K562 (cell line): ENCODE measurements around the gene ARHGAP9. TPM values are rescaled to one million over a fixed set of nuclear protein-coding genes. Genes with fewer than 3 reads are reported as not detected.

ENCODE experiments used
- ERF ChIP-seq: fragments of 450-650 bp; formaldehyde crosslinking; IDR thresholded peaks from 2 replicates; pipeline ENCODE4 v1.4.0; 2020; ENCODE audit warnings: mild to moderate bottlenecking, mixed read lengths
- HNRNPLL ChIP-seq: fragments of 200-400 bp; formaldehyde crosslinking; IDR thresholded peaks from 2 replicates; pipeline ENCODE4 v1.6.1; 2017; ENCODE audit warnings: low read length, low read depth, mild to moderate bottlenecking; ENCODE audit not compliant: poor library complexity, severe bottlenecking
- KLF10 ChIP-seq: fragments of 250-450 bp; sonication (Bioruptor Pico); IDR thresholded peaks from 2 replicates; pipeline ENCODE4 v1.6.1; 2021; ENCODE audit warnings: matching md5 sums
- L3MBTL2 ChIP-seq: fragments of 450-650 bp; IDR thresholded peaks from 2 replicates; pipeline ENCODE4 v1.6.1; 2016; ENCODE audit warnings: mild to moderate bottlenecking, moderate library complexity
- MTA3 ChIP-seq: fragments of 450-650 bp; formaldehyde crosslinking; IDR thresholded peaks from 2 replicates; pipeline ENCODE4 v1.6.1; 2017; ENCODE audit warnings: mild to moderate bottlenecking, borderline replicate concordance
- MXI1 ChIP-seq: IDR thresholded peaks from 2 replicates; pipeline ENCODE4 v1.6.1; 2011; ENCODE audit warnings: low read depth, mild to moderate bottlenecking, improper control_type of control experiment, low read length
- NEUROD1 ChIP-seq: fragments of 150-350 bp; IDR thresholded peaks from 2 replicates; pipeline ENCODE4 v1.6.1; 2014; ENCODE audit warnings: borderline replicate concordance, low read length, low read depth; ENCODE audit not compliant: partially characterized antibody
- PHF8 ChIP-seq: fragments of 200-600 bp; sonication (generic); IDR thresholded peaks from 2 replicates; pipeline ENCODE4 v1.6.1; 2012; ENCODE audit warnings: mixed run types, mild to moderate bottlenecking, inconsistent platforms, low read length, moderate library complexity, borderline replicate concordance
- POLR2A ChIP-seq: fragments of 450-650 bp; conservative IDR thresholded peaks from 2 replicates; pipeline ENCODE4 v1.6.1; 2016
- RBBP5 ChIP-seq: fragments of 200-600 bp; sonication (generic); IDR thresholded peaks from 2 replicates; pipeline ENCODE4 v1.6.1; 2012; ENCODE audit warnings: borderline replicate concordance, mild to moderate bottlenecking, low read length, control low read depth, inconsistent platforms; ENCODE audit not compliant: insufficient read depth, poor library complexity, severe bottlenecking
- RFX5 ChIP-seq: IDR thresholded peaks from 2 replicates; pipeline ENCODE4 v1.6.1; 2011; ENCODE audit warnings: low read depth, mild to moderate bottlenecking, improper control_type of control experiment, low read length
- SIRT6 ChIP-seq: IDR thresholded peaks from one replicate; pipeline ENCODE4 v1.6.1; 2012; ENCODE audit warnings: low read depth, mild to moderate bottlenecking, control low read depth, inconsistent platforms, low read length, moderate library complexity
- SIX5 ChIP-seq, 2 experiments: IDR thresholded peaks; 2 replicates each; pipeline ENCODE4 v1.6.1; 2011; ENCODE audit warnings: low read length in 2 of 2, borderline replicate concordance in 1 of 2, low read depth in 1 of 2, mild to moderate bottlenecking in 1 of 2, moderate library complexity in 1 of 2; ENCODE audit not compliant: insufficient read depth in 1 of 2
- SLC30A9 ChIP-seq: fragments of 250-450 bp; sonication (Bioruptor Pico); IDR thresholded peaks from 2 replicates; pipeline ENCODE4 v1.8.0; 2022; ENCODE audit warnings: mild to moderate bottlenecking, moderate library complexity
- SMAD2 ChIP-seq: fragments of 150-350 bp; IDR thresholded peaks from 2 replicates; pipeline ENCODE4 v1.6.1; 2014; ENCODE audit warnings: low read depth, mild to moderate bottlenecking, low read length
- SMAD4 ChIP-seq: fragments of 250-450 bp; sonication (Bioruptor Pico); conservative IDR thresholded peaks from 2 replicates; pipeline ENCODE4 v1.8.0; 2021; ENCODE audit warnings: inconsistent platforms, mild to moderate bottlenecking, moderate library complexity
- XRCC4 ChIP-seq: IDR thresholded peaks from one replicate; pipeline ENCODE4 v1.6.1; 2011; ENCODE audit not compliant: insufficient read depth, insufficient read length; ENCODE audit errors: extremely low read depth
- ZKSCAN3 ChIP-seq: fragments of 250-450 bp; sonication (Bioruptor Pico); IDR thresholded peaks from 2 replicates; pipeline ENCODE4 v1.4.0; 2020
- ZNF197 ChIP-seq: fragments of 200-800 bp; sonication (Bioruptor generic); IDR thresholded peaks from 2 replicates; pipeline ENCODE4 v1.6.1; 2016; ENCODE audit warnings: low read depth, missing genetic modification characterization, missing compliant biosample characterization
- ZNF785 ChIP-seq: fragments of 250-450 bp; sonication (Bioruptor Pico); IDR thresholded peaks from 2 replicates; pipeline ENCODE4 v1.4.0; 2020; ENCODE audit warnings: mild to moderate bottlenecking
- ZNF830 ChIP-seq: fragments of 250-450 bp; sonication (Bioruptor Pico); IDR thresholded peaks from 2 replicates; pipeline ENCODE4 v1.5.0; 2021; ENCODE audit warnings: mild to moderate bottlenecking
- ZSCAN32 ChIP-seq: fragments of 450-650 bp; formaldehyde crosslinking; IDR thresholded peaks from 2 replicates; pipeline ENCODE4 v1.4.0; 2020; ENCODE audit warnings: mild to moderate bottlenecking, moderate library complexity
- polyA plus RNA-seq, 8 experiments: library from polyadenylated mRNA; depleted of rRNA in 4 of 8; stranded (reverse) in 5 of 8; unstranded in 3 of 8; fragments of >200 nt; fragmentation: Nextera tagmentation in 2 of 8; fragmentation: Illumina TruSeq in 1 of 8; extraction: Ambion mirVana in 2 of 8; extraction: Trizol in 1 of 8; gene quantifications; 2 replicates each; pipeline versions ENCODE4 v1.2.1 to v1.2.3, GENCODE V29; 2011 to 2014; ENCODE audit warnings: inconsistent platforms in 1 of 8, missing spikeins in 1 of 8
- total RNA-seq, 7 experiments: library from RNA; depleted of rRNA in 6 of 7; stranded (reverse); fragments of >200 nt in 6 of 7; fragmentation: Illumina TruSeq in 2 of 7; extraction: Trizol in 2 of 7; gene quantifications; 2 replicates each; pipeline versions ENCODE4 v1.2.1 to v1.2.3, GENCODE V29; 2011 to 2021; ENCODE audit warnings: low replicate concordance in 1 of 7
- TF ChIP-seq, protein P1 (sequence below): sonication (generic); formaldehyde crosslinking; IDR thresholded peaks from 2 replicates; pipeline ENCODE4 v1.8.0; 2022; ENCODE audit warnings: mild to moderate bottlenecking, missing genetic modification reagents, borderline replicate concordance
- TF ChIP-seq, protein P2 (sequence below): sonication (generic); formaldehyde crosslinking; IDR thresholded peaks from 2 replicates; pipeline ENCODE4 v1.4.0; 2020; ENCODE audit warnings: mild to moderate bottlenecking, missing genetic modification reagents
- TF ChIP-seq, protein P3 (sequence below): fragments of 250-450 bp; sonication (Bioruptor Pico); IDR thresholded peaks from 2 replicates; pipeline ENCODE4 v1.4.0; 2020; ENCODE audit warnings: borderline replicate concordance

ARHGAP9 gene
- total and polyA plus RNA-seq, 9 of the 15 experiments (the other 6 are each of a cell fraction or from before 2014, with no cell fraction given) = 1.5 to 10.2 (median 5.1) TPM

DNA sequence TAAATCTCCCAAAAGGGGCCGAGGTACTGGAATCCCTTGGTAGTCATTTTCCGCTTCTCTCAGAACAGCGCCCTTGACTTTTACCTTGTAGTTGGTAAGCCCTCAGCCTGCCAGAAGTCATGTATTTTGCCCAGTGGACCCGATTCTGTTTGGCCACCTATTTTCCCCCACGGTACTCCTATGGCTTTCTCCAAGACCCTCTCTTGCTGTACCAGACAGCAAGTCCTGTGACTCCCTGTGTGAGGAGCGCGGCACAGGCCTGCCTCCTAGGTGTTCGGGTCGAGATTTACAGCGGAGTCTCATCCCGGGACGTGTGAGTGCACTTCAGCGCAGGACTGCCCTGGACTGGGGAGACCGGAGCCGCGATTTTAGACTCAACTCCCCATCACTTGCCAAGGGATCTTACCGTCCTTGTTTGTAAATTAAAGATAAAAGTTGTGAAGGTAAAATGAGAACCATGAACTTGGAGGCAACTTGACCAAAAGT, 41.9 kb upstream of the ARHGAP9 start (continued):
- no peak for TF ChIP-seq KLF10 (CRISPR knock-in tag)
- no peak for TF ChIP-seq SMAD2
- TF ChIP-seq MXI1 = no peak
- no peak for TF ChIP-seq NEUROD1
- no peak; the same call in none of the 2 replicates for TF ChIP-seq SMAD4
- no peak for TF ChIP-seq POLR2A
- TF ChIP-seq RFX5 = no peak
- 0 out of 2 replicates have a peak, but pooled peaks have one; percentile 46 for TF ChIP-seq ERF
- TF ChIP-seq, protein P1, sequence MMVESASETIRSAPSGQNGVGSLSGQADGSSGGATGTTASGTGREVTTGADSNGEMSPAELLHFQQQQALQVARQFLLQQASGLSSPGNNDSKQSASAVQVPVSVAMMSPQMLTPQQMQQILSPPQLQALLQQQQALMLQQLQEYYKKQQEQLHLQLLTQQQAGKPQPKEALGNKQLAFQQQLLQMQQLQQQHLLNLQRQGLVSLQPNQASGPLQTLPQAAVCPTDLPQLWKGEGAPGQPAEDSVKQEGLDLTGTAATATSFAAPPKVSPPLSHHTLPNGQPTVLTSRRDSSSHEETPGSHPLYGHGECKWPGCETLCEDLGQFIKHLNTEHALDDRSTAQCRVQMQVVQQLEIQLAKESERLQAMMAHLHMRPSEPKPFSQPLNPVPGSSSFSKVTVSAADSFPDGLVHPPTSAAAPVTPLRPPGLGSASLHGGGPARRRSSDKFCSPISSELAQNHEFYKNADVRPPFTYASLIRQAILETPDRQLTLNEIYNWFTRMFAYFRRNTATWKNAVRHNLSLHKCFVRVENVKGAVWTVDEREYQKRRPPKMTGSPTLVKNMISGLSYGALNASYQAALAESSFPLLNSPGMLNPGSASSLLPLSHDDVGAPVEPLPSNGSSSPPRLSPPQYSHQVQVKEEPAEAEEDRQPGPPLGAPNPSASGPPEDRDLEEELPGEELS = no peak
- TF ChIP-seq RBBP5 = no peak
- TF ChIP-seq SLC30A9 (CRISPR knock-in tag) = no peak
- TF ChIP-seq, protein P2, sequence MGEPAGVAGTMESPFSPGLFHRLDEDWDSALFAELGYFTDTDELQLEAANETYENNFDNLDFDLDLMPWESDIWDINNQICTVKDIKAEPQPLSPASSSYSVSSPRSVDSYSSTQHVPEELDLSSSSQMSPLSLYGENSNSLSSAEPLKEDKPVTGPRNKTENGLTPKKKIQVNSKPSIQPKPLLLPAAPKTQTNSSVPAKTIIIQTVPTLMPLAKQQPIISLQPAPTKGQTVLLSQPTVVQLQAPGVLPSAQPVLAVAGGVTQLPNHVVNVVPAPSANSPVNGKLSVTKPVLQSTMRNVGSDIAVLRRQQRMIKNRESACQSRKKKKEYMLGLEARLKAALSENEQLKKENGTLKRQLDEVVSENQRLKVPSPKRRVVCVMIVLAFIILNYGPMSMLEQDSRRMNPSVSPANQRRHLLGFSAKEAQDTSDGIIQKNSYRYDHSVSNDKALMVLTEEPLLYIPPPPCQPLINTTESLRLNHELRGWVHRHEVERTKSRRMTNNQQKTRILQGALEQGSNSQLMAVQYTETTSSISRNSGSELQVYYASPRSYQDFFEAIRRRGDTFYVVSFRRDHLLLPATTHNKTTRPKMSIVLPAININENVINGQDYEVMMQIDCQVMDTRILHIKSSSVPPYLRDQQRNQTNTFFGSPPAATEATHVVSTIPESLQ (CRISPR knock-in tag) = no peak
- TF ChIP-seq L3MBTL2 = no peak
- TF ChIP-seq HNRNPLL = no peak
- TF ChIP-seq ZNF197 (CRISPR knock-in tag) = 0 out of 2 replicates have a peak, but pooled peaks have one; percentile 69
- no peak for TF ChIP-seq SIX5 (IDR thresholded peaks at IDR 0.05; ENCODE audit: borderline replicate concordance in 1 of 2, insufficient read depth in 1 of 2, low read depth in 1 of 2, low read length in 2 of 2)
- no peak for TF ChIP-seq SIRT6
- TF ChIP-seq PHF8 = no peak
- TF ChIP-seq, protein P3, sequence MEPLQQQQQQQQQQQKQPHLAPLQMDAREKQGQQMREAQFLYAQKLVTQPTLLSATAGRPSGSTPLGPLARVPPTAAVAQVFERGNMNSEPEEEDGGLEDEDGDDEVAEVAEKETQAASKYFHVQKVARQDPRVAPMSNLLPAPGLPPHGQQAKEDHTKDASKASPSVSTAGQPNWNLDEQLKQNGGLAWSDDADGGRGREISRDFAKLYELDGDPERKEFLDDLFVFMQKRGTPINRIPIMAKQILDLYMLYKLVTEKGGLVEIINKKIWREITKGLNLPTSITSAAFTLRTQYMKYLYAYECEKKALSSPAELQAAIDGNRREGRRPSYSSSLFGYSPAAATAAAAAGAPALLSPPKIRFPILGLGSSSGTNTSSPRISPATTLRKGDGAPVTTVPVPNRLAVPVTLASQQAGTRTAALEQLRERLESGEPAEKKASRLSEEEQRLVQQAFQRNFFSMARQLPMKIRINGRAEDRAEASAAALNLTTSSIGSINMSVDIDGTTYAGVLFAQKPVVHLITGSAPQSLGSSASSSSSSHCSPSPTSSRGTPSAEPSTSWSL = 0 out of 2 replicates have a peak, but pooled peaks have one; percentile 70
- TF ChIP-seq ZSCAN32 (CRISPR knock-in tag) = peak; percentile 23; the same call in 1 of the 2 replicates
- TF ChIP-seq ZKSCAN3 (CRISPR knock-in tag) = no peak
- no peak for TF ChIP-seq MTA3
- TF ChIP-seq ZNF830 = no peak
- TF ChIP-seq XRCC4 = no peak
- no peak for TF ChIP-seq ZNF785 (CRISPR knock-in tag)
